ENCODE results near the gene AMER2.

Gene AMER2

GRCh38 chr13:25169951-25170553, 2.0 kb downstream of the AMER2 start:
- TF ChIP-seq TEAD4 (IDR thresholded peaks at IDR 0.05) (no peak), FOXM1 (IDR thresholded peaks at IDR 0.05; ENCODE audit: borderline replicate concordance, low read depth) (no peak), YY1 (IDR thresholded peaks at IDR 0.05; ENCODE audit: low read depth) (no peak), EGR1 (IDR thresholded peaks at IDR 0.05) (no peak), NFIC (IDR thresholded peaks at IDR 0.05) (no peak), TAF1 (IDR thresholded peaks at IDR 0.05; ENCODE audit: low read depth) (no peak), CEBPB (IDR thresholded peaks at IDR 0.05) (no peak), EP300 (IDR thresholded peaks at IDR 0.05; ENCODE audit: borderline replicate concordance) (no peak)
- TF ChIP-seq, protein P1, sequence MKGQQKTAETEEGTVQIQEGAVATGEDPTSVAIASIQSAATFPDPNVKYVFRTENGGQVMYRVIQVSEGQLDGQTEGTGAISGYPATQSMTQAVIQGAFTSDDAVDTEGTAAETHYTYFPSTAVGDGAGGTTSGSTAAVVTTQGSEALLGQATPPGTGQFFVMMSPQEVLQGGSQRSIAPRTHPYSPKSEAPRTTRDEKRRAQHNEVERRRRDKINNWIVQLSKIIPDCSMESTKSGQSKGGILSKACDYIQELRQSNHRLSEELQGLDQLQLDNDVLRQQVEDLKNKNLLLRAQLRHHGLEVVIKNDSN (IDR thresholded peaks at IDR 0.05), result no peak
- TF ChIP-seq, protein P2, sequence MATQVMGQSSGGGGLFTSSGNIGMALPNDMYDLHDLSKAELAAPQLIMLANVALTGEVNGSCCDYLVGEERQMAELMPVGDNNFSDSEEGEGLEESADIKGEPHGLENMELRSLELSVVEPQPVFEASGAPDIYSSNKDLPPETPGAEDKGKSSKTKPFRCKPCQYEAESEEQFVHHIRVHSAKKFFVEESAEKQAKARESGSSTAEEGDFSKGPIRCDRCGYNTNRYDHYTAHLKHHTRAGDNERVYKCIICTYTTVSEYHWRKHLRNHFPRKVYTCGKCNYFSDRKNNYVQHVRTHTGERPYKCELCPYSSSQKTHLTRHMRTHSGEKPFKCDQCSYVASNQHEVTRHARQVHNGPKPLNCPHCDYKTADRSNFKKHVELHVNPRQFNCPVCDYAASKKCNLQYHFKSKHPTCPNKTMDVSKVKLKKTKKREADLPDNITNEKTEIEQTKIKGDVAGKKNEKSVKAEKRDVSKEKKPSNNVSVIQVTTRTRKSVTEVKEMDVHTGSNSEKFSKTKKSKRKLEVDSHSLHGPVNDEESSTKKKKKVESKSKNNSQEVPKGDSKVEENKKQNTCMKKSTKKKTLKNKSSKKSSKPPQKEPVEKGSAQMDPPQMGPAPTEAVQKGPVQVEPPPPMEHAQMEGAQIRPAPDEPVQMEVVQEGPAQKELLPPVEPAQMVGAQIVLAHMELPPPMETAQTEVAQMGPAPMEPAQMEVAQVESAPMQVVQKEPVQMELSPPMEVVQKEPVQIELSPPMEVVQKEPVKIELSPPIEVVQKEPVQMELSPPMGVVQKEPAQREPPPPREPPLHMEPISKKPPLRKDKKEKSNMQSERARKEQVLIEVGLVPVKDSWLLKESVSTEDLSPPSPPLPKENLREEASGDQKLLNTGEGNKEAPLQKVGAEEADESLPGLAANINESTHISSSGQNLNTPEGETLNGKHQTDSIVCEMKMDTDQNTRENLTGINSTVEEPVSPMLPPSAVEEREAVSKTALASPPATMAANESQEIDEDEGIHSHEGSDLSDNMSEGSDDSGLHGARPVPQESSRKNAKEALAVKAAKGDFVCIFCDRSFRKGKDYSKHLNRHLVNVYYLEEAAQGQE (IDR thresholded peaks at IDR 0.05; ENCODE audit: low read depth), result no peak

DNA sequence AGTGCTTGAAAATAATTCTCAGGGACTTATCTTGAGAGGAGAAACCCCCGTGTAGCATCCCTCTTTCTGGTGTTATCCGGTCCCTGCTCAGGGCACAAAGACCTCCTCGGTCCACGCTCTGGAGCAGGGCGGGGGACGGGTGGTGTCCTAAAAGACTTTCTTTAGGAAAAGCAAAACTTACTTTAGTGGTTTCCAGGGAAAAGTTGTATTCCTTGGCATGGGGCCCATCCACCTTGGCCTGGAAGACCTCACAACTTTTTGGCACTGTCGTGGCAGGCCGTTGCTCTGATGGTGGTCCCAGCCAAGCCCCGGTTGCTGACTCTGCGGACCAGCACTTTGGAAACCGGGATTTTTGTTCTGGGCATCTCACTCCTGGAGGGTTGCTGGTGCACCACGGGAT, 2.7 kb downstream of the AMER2 start:
- TF ChIP-seq RAD21 (IDR thresholded peaks at IDR 0.05; ENCODE audit: low read depth) (no peak), EGR1 (IDR thresholded peaks at IDR 0.05) (no peak), ZBTB7A (IDR thresholded peaks at IDR 0.05; ENCODE audit: low read depth) (no peak), CREB1 (IDR thresholded peaks at IDR 0.05; ENCODE audit: low read depth) (no peak), TCF12 (IDR thresholded peaks at IDR 0.05; ENCODE audit: low read depth) (no peak), FOXM1 (IDR thresholded peaks at IDR 0.05; ENCODE audit: borderline replicate concordance, low read depth) (no peak), YY1 (IDR thresholded peaks at IDR 0.05; ENCODE audit: low read depth) (no peak), NFIC (IDR thresholded peaks at IDR 0.05) (no peak), EP300 (IDR thresholded peaks at IDR 0.05; ENCODE audit: borderline replicate concordance) (no peak), CEBPB (IDR thresholded peaks at IDR 0.05) (no peak), TAF1 (IDR thresholded peaks at IDR 0.05; ENCODE audit: low read depth) (no peak), TEAD4 (IDR thresholded peaks at IDR 0.05) (no peak)
- TF ChIP-seq, protein P2 (IDR thresholded peaks at IDR 0.05; ENCODE audit: low read depth), result no peak
- TF ChIP-seq, protein P1 (IDR thresholded peaks at IDR 0.05), result no peak
- TF ChIP-seq, protein P3, sequence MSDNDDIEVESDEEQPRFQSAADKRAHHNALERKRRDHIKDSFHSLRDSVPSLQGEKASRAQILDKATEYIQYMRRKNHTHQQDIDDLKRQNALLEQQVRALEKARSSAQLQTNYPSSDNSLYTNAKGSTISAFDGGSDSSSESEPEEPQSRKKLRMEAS (IDR thresholded peaks at IDR 0.05), result no peak

- no peak for TF ChIP-seq RAD21 (IDR thresholded peaks at IDR 0.05; ENCODE audit: low read depth)
- TF ChIP-seq TCF12 (IDR thresholded peaks at IDR 0.05; ENCODE audit: low read depth), result no peak
- no peak for TF ChIP-seq NFIC (IDR thresholded peaks at IDR 0.05)
- TF ChIP-seq, protein P3 (IDR thresholded peaks at IDR 0.05), result no peak
- no peak for TF ChIP-seq FOXM1 (IDR thresholded peaks at IDR 0.05; ENCODE audit: borderline replicate concordance, low read depth)
- TF ChIP-seq EGR1 (IDR thresholded peaks at IDR 0.05), result no peak
Measured at GRCh38 chr13:25168790-25169189, 3.3 kb downstream of the AMER2 start.

DNA sequence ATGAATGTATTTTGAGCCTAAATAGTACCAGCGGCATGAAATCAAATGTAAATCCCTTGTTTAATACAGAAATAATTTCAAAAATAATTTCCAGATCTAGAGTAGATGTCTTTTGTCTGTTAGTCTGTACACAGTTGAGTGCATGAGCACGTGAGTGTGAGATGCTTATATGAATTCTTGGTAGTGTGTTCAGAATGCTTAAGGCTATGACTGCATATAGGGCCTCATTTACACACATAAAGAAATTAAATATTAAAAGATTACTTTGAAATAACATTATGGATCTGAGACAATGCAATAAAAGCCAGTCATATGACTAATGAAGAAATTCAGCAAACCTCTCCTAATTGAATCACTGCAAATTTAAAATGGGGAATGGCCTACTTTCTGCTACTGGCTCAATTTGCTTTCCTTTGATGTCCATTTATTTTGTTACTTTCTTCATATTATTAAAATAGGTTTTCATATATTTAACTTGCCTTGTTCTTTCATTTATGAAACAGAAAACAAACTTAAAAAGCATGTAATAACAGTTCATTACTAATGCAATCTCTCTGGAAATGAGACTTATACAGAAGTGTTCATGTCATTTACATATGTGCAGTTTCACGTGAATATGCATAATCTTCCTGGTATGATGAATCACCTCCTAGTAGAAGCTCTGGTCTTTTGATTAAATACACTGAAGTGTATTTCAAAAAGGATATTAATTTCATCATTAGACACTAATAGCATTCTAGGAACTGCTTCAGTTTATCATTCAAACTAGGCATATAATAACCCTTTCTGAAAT, 4.5 kb downstream of the AMER2 start:
- TF ChIP-seq CEBPB (IDR thresholded peaks at IDR 0.05), result no peak

DNA sequence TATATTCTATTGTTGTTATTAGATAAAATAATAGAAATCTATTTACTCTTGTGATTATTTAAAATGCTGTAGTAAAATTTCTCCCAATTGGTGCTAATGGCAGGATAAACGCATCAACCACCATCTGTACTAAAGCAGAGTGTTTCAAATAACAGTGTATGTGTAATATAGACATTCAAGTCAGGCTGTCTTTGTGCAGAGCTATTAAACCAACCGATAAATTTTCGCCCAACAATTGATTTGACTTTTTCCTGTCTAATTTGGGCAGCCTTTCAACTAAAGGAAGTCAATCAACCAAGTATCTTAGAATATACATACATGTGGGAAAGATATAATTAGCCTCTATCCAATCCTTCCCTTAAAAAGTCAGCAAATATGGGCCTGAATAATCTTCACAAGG, 5.8 kb downstream of the AMER2 start:
- TF ChIP-seq CREB1 (IDR thresholded peaks at IDR 0.05; ENCODE audit: low read depth) (no peak), EP300 (IDR thresholded peaks at IDR 0.05; ENCODE audit: borderline replicate concordance) (no peak), TAF1 (IDR thresholded peaks at IDR 0.05; ENCODE audit: low read depth) (no peak), EGR1 (IDR thresholded peaks at IDR 0.05) (no peak), RAD21 (IDR thresholded peaks at IDR 0.05; ENCODE audit: low read depth) (no peak), TCF12 (IDR thresholded peaks at IDR 0.05; ENCODE audit: low read depth) (no peak), FOXM1 (IDR thresholded peaks at IDR 0.05; ENCODE audit: borderline replicate concordance, low read depth) (no peak), ZBTB7A (IDR thresholded peaks at IDR 0.05; ENCODE audit: low read depth) (no peak)
- TF ChIP-seq, protein P1 (IDR thresholded peaks at IDR 0.05), result no peak
- TF ChIP-seq, protein P2 (IDR thresholded peaks at IDR 0.05; ENCODE audit: low read depth), result no peak

Measured in Ishikawa (cell line).